ENCODE data around the gene MAPK10.

Gene MAPK10

DNA sequence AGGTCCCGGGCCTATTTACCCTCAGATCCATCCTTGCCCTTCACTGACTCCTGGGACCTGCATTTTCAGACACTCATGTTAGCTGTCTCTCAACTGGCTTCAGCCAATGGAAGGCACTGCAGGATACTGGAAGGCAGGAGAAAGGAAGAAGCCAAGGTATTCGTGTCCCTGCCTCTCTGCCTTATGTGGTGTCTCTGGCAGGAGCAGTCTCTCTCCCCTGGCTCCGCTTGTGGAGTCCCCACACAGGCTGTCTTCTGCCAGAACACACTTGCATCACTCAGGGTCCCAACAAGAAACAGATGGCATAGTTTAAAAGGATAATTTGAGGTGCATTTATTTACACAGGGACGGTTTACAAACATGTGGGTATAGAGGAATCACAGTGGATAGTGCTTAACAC lies 21.6 kb upstream of the MAPK10 start:
- H3K27me3 ChIP-seq (ENCODE audit: control insufficient read depth in 2 of 2, insufficient read depth in 2 of 2, low read length in 2 of 2), result no peaks in the 10 kb centered on the region
- H3K4me3 ChIP-seq (ENCODE audit: low read length in 2 of 2), result no peak overlapping the region
- no peaks in the 10 kb centered on the region for H3K4me1 ChIP-seq (ENCODE audit: control insufficient read depth in 2 of 2, insufficient read depth in 2 of 2, low read length in 2 of 2)
- no peak overlapping the region for H3K27ac ChIP-seq (ENCODE audit: low read depth in 2 of 2, low read length in 2 of 2)
- H3K36me3 ChIP-seq (ENCODE audit: control insufficient read depth in 2 of 2, insufficient read depth in 2 of 2, low read length in 2 of 2), result no peaks in the 10 kb centered on the region
- no peak overlapping the region for H3K9ac ChIP-seq (ENCODE audit: low read depth in 1 of 2, low read length in 2 of 2)
- no peaks in the 10 kb centered on the region for H3K9me3 ChIP-seq (ENCODE audit: control insufficient read depth in 2 of 2, low read length in 2 of 2)

- H3K4me1 ChIP-seq (ENCODE audit: control insufficient read depth in 2 of 2, insufficient read depth in 2 of 2, low read length in 2 of 2), result no peaks in the 10 kb centered on the region
- H3K27ac ChIP-seq (ENCODE audit: low read depth in 2 of 2, low read length in 2 of 2), result no peak overlapping the region
- no peak overlapping the region for H3K9ac ChIP-seq (ENCODE audit: low read depth in 1 of 2, low read length in 2 of 2)
- no peaks in the 10 kb centered on the region for H3K36me3 ChIP-seq (ENCODE audit: control insufficient read depth in 2 of 2, insufficient read depth in 2 of 2, low read length in 2 of 2)
- no peak overlapping the region for H3K4me3 ChIP-seq (ENCODE audit: low read length in 2 of 2)
- no peaks in the 10 kb centered on the region for H3K27me3 ChIP-seq (ENCODE audit: control insufficient read depth in 2 of 2, insufficient read depth in 2 of 2, low read length in 2 of 2)
- H3K9me3 ChIP-seq (ENCODE audit: control insufficient read depth in 2 of 2, low read length in 2 of 2), result no peaks in the 10 kb centered on the region
Observed at GRCh38 chr4:86380181-86380724, 20.4 kb upstream of the MAPK10 start.

GRCh38 chr4:86376850-86377249 lies 17.0 kb upstream of the MAPK10 start:
- H3K36me3 ChIP-seq (ENCODE audit: control insufficient read depth in 2 of 2, insufficient read depth in 2 of 2, low read length in 2 of 2), result no peaks in the 10 kb centered on the region
- H3K4me1 ChIP-seq (ENCODE audit: control insufficient read depth in 2 of 2, insufficient read depth in 2 of 2, low read length in 2 of 2), result no peaks in the 10 kb centered on the region
- H3K27ac ChIP-seq (ENCODE audit: low read depth in 2 of 2, low read length in 2 of 2), result no peak overlapping the region
- H3K27me3 ChIP-seq (ENCODE audit: control insufficient read depth in 2 of 2, insufficient read depth in 2 of 2, low read length in 2 of 2), result no peaks in the 10 kb centered on the region
- H3K9me3 ChIP-seq (ENCODE audit: control insufficient read depth in 2 of 2, low read length in 2 of 2), result no peaks in the 10 kb centered on the region
- no peak overlapping the region for H3K4me3 ChIP-seq (ENCODE audit: low read length in 2 of 2)
- H3K9ac ChIP-seq (ENCODE audit: low read depth in 1 of 2, low read length in 2 of 2), result no peak overlapping the region

- no peak overlapping the region for H3K4me3 ChIP-seq (ENCODE audit: low read length in 2 of 2)
- H3K36me3 ChIP-seq (ENCODE audit: control insufficient read depth in 2 of 2, insufficient read depth in 2 of 2, low read length in 2 of 2), result no peaks in the 10 kb centered on the region
- no peak overlapping the region for H3K27ac ChIP-seq (ENCODE audit: low read depth in 2 of 2, low read length in 2 of 2)
- H3K9ac ChIP-seq (ENCODE audit: low read depth in 1 of 2, low read length in 2 of 2), result no peak overlapping the region
- H3K27me3 ChIP-seq (ENCODE audit: control insufficient read depth in 2 of 2, insufficient read depth in 2 of 2, low read length in 2 of 2), result no peaks in the 10 kb centered on the region
- no peaks in the 10 kb centered on the region for H3K9me3 ChIP-seq (ENCODE audit: control insufficient read depth in 2 of 2, low read length in 2 of 2)
- H3K4me1 ChIP-seq (ENCODE audit: control insufficient read depth in 2 of 2, insufficient read depth in 2 of 2, low read length in 2 of 2), result no peaks in the 10 kb centered on the region
Observed at GRCh38 chr4:86368433-86368832, 8.6 kb upstream of the MAPK10 start.

- Histone ChIP-seq H3K4me1 (ENCODE audit: control insufficient read depth in 2 of 2, insufficient read depth in 2 of 2, low read length in 2 of 2) (no peaks in the 10 kb centered on the region), H3K9ac (ENCODE audit: low read depth in 1 of 2, low read length in 2 of 2) (no peak overlapping the region), H3K27ac (ENCODE audit: low read depth in 2 of 2, low read length in 2 of 2) (no peak overlapping the region), H3K9me3 (ENCODE audit: control insufficient read depth in 2 of 2, low read length in 2 of 2) (no peaks in the 10 kb centered on the region), H3K27me3 (ENCODE audit: control insufficient read depth in 2 of 2, insufficient read depth in 2 of 2, low read length in 2 of 2) (no peaks in the 10 kb centered on the region), H3K36me3 (ENCODE audit: control insufficient read depth in 2 of 2, insufficient read depth in 2 of 2, low read length in 2 of 2) (no peaks in the 10 kb centered on the region), H3K4me3 (ENCODE audit: low read length in 2 of 2) (no peak overlapping the region)
Observed at GRCh38 chr4:86367577-86367976, 7.7 kb upstream of the MAPK10 start.

DNA sequence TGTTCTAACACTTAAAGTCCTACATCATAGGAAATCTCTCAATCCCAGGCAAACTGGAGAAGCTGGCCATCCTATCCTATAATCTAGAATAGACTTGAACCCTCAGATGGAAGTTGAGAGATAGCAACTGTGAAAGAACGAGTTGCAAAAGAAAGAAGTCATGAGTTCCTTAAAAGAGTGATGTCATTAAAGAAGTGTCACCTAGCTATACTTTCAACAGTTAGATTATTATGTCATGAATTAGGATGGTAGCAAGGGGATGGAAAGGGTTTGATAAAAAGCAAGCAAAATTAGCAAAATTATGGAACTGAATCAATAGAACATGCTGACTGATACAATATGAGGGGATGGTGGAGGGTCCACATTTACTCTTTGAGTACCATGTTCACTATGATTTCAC lies 7.1 kb upstream of the MAPK10 start:
- Histone ChIP-seq H3K9me3 (ENCODE audit: control insufficient read depth in 2 of 2, low read length in 2 of 2) (no peaks in the 10 kb centered on the region), H3K27ac (ENCODE audit: low read depth in 2 of 2, low read length in 2 of 2) (no peak overlapping the region), H3K27me3 (ENCODE audit: control insufficient read depth in 2 of 2, insufficient read depth in 2 of 2, low read length in 2 of 2) (no peaks in the 10 kb centered on the region), H3K36me3 (ENCODE audit: control insufficient read depth in 2 of 2, insufficient read depth in 2 of 2, low read length in 2 of 2) (no peaks in the 10 kb centered on the region), H3K9ac (ENCODE audit: low read depth in 1 of 2, low read length in 2 of 2) (no peak overlapping the region), H3K4me3 (ENCODE audit: low read length in 2 of 2) (no peak overlapping the region), H3K4me1 (ENCODE audit: control insufficient read depth in 2 of 2, insufficient read depth in 2 of 2, low read length in 2 of 2) (no peaks in the 10 kb centered on the region)

GRCh38 chr4:86362510-86362909 lies 2.7 kb upstream of the MAPK10 start:
- Histone ChIP-seq H3K27me3 (ENCODE audit: control insufficient read depth in 2 of 2, insufficient read depth in 2 of 2, low read length in 2 of 2) (no peaks in the 10 kb centered on the region), H3K4me3 (ENCODE audit: low read length in 2 of 2) (no peak overlapping the region), H3K36me3 (ENCODE audit: control insufficient read depth in 2 of 2, insufficient read depth in 2 of 2, low read length in 2 of 2) (no peaks in the 10 kb centered on the region), H3K9ac (ENCODE audit: low read depth in 1 of 2, low read length in 2 of 2) (no peak overlapping the region), H3K4me1 (ENCODE audit: control insufficient read depth in 2 of 2, insufficient read depth in 2 of 2, low read length in 2 of 2) (no peaks in the 10 kb centered on the region), H3K27ac (ENCODE audit: low read depth in 2 of 2, low read length in 2 of 2) (no peak overlapping the region), H3K9me3 (ENCODE audit: control insufficient read depth in 2 of 2, low read length in 2 of 2) (no peaks in the 10 kb centered on the region)

DNA sequence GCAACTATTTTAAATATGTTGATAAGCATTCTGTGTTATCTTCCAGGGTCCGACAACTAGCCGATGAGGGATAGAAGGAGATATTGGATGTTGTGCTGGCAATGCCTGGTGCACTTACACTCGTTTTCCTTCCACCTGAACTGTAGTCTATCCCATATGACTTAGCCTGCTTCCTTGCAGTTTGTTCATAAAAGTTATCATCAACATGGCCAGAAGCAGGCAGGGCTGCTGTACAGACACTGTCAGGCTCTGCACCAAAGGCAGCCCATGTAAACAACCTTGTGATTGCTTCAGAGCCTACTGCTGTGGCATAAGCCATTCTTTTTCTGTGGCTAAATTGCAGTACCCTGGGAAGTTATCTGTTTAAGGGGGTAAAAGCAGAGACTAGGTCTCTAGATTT lies 1.6 kb downstream of the MAPK10 start:
- no peaks in the 10 kb centered on the region for H3K27me3 ChIP-seq (ENCODE audit: control insufficient read depth in 2 of 2, insufficient read depth in 2 of 2, low read length in 2 of 2)
- H3K4me3 ChIP-seq (ENCODE audit: low read length in 2 of 2), result no peak overlapping the region
- H3K9ac ChIP-seq (ENCODE audit: low read depth in 1 of 2, low read length in 2 of 2), result no peak overlapping the region
- no peaks in the 10 kb centered on the region for H3K9me3 ChIP-seq (ENCODE audit: control insufficient read depth in 2 of 2, low read length in 2 of 2)
- no peak overlapping the region for H3K27ac ChIP-seq (ENCODE audit: low read depth in 2 of 2, low read length in 2 of 2)
- no peaks in the 10 kb centered on the region for H3K36me3 ChIP-seq (ENCODE audit: control insufficient read depth in 2 of 2, insufficient read depth in 2 of 2, low read length in 2 of 2)
- H3K4me1 ChIP-seq (ENCODE audit: control insufficient read depth in 2 of 2, insufficient read depth in 2 of 2, low read length in 2 of 2), result no peaks in the 10 kb centered on the region

DNA sequence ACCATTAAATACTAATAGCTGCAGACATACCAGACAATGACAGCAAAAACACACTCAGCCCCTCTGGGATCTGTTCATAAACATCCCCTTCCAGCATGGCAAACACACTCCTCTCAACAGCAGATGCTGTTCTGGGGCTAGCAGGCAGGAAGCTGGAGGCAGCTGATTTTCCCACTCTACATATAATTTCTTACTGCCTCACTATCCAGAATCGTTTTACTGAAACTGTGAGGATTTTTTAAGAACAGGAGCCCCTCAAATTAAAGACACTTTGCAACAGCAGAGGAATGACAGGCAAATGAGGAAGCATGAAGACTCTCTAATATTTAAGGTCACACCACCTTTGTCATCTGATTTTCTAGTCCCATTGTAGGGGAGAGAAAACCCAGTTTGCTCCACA lies 2.2 kb downstream of the MAPK10 start:
- Histone ChIP-seq H3K9ac (ENCODE audit: low read depth in 1 of 2, low read length in 2 of 2) (no peak overlapping the region), H3K4me1 (ENCODE audit: control insufficient read depth in 2 of 2, insufficient read depth in 2 of 2, low read length in 2 of 2) (no peaks in the 10 kb centered on the region), H3K4me3 (ENCODE audit: low read length in 2 of 2) (no peak overlapping the region), H3K27me3 (ENCODE audit: control insufficient read depth in 2 of 2, insufficient read depth in 2 of 2, low read length in 2 of 2) (no peaks in the 10 kb centered on the region), H3K9me3 (ENCODE audit: control insufficient read depth in 2 of 2, low read length in 2 of 2) (no peaks in the 10 kb centered on the region), H3K27ac (ENCODE audit: low read depth in 2 of 2, low read length in 2 of 2) (no peak overlapping the region), H3K36me3 (ENCODE audit: control insufficient read depth in 2 of 2, insufficient read depth in 2 of 2, low read length in 2 of 2) (no peaks in the 10 kb centered on the region)

GRCh38 chr4:86356425-86357210 lies 3.2 kb downstream of the MAPK10 start:
- Histone ChIP-seq H3K36me3 (ENCODE audit: control insufficient read depth in 2 of 2, insufficient read depth in 2 of 2, low read length in 2 of 2) (no peaks in the 10 kb centered on the region), H3K4me3 (ENCODE audit: low read length in 2 of 2) (no peak overlapping the region), H3K27ac (ENCODE audit: low read depth in 2 of 2, low read length in 2 of 2) (no peak overlapping the region), H3K9ac (ENCODE audit: low read depth in 1 of 2, low read length in 2 of 2) (no peak overlapping the region), H3K4me1 (ENCODE audit: control insufficient read depth in 2 of 2, insufficient read depth in 2 of 2, low read length in 2 of 2) (no peaks in the 10 kb centered on the region), H3K27me3 (ENCODE audit: control insufficient read depth in 2 of 2, insufficient read depth in 2 of 2, low read length in 2 of 2) (no peaks in the 10 kb centered on the region), H3K9me3 (ENCODE audit: control insufficient read depth in 2 of 2, low read length in 2 of 2) (no peaks in the 10 kb centered on the region)

Measured in mucosa of rectum (tissue), 2 donors.